AG20443 (cell line): ENCODE measurements around the gene RPE.
A peak's percentile ranks its signal among the peaks of the same experiment; 100 is the strongest.

Experiments used
- DNase-seq: peaks from one replicate; pipeline ENCODE4 v3.0.0; 2012; ENCODE audit warnings: low spot score, mixed read lengths

RPE gene

DNA sequence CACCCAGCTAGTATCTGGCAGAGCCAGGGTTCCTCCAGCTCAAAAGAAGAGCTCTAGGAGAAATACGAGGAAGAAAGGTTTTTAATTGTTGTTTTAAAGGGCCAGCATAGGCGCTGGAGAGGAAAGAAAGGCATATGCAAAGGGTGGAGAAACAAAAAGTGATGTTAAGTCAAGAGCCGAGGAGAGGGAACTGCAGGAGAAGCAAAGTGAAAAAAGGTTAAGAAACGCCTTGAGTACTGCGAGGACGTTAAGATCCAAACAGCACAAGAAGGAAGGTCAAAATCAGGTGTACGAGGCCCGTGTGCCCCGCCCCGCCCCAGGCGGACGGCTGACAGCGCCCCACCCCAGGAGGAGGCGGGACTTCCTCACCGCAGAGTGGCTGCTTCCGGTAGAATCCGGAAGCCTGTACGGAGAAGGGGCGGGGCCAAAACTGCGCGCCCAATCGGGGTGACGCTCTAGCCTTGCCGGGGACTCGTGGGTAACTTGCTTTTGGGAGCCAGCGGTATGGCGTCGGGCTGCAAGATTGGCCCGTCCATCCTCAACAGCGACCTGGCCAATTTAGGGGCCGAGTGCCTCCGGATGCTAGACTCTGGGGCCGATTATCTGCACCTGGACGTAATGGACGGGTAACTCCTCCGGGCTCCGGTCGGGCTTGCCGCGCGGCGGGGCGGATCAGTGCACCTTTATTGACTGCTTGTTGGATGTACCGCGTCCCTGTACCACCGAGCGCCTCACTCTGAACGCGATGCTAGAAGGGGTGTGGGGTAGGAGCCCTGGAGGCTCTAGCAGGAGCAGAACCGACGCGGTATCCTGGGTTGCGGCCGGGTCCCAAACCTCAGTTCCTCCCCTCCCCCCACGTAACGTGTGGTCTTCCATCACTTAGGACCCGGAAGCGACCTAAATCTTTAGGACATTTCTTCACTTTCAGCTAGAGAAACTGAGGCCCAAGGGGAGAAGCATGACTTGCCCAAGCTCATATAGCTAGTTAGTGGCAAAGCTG is at the start of gene RPE:
TSS of gene RPE (plus strand) at position 481 of the 1,000 bp plus-strand sequence. CDS start at position 505, 24 bp downstream.
- peak; percentile 97 for DNase-seq

DNA sequence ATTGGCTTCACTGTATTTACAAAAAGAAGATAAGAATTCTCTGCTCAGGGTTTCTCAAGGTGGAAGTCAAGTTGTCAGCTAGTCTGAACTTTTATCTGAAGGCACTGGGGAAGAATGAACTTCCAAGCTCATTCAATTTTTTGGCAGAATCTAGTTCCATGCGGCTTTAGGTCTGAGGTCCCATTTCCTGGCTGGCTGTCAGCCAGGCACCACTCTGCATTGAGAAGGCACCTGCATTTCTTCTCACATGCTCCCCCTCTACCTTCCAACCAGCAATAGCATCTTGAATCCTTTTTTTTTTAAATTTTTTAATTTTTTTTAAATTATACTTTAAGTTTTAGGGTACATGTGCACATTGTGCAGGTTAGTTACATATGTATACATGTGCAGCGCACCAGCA is 46.2 kb upstream of the RPE start:
- no peak for DNase-seq

DNA sequence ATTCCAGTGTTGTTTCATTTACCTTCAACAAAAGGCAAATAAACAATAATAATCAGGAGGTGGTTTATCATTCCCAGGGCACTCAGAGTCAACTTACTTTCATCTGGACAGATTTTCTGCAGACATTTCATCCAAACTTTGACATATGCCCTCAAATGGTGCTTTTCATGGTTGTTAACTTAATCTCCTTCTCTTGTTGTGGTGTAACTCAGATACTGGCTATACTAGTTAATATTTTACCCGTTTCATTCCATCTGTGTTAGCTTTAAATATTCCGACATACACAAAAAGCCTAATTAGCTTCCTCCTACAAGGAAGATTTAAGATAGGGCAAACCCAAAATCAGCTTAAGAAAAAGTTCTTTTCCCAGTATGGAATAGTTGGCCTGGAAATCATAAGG is 44.4 kb upstream of the RPE start:
- DNase-seq: no peak

DNA sequence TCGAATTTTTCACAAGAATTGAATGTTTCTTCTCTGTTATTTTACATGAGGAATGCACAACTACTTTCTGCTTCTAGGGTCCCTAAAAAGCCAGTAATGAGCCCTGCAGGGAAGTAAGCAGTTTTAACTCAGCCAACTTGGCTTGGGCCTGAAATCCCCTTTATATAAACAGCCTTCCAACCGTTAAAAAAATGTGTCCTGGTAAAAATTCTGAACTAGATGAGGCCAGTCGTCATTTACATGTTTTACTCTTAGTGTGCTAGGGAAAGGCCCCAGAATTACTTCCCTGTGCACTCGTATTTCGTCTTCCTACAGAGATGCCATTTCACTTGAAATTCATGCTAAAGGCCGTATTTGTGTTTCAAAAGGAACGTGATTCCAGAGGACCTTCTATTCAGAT is 42.4 kb upstream of the RPE start:
- no peak for DNase-seq

DNA sequence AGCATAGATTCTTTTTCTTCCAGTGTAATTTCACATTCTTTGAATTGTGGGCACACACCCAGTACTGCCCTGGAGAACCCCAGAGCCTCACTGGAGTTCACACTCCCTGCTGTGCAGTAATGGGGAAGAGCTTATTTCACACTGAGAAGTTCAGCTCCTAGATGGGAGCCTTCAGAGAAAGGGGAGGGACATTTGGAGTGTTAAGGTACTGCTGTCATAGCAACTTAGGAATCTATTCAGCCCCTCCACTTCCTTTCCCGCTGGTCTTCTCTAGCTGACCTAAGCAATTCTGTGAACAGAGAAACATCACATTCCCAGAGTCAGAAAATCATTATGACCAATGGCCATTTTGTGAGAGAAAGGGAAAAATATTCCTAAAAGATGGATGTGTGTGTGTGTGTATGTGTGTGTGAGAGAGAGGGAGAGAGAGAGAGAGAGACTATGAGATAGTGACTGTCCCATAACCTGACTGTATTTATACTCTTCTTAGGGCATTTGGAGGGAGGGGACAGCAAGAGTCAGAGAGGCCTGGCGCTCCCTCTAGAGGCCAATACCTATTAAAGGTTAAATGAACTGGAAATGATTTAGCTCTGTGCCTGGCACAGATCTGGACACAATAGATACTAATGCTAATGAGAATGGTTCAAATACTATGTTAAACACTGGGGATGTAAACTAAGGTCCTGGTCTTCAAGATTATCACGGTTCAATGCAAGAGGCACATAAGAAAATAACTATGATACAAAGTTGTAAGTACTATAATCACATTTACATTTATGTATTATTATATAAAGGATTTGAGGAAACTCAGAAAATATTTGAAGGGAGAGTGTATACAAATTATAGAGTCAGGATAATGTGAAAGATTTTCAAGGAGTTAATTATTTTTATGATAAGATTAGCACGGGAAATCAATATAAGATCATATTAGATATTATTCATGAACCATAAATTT is 41.5 kb upstream of the RPE start:
- DNase-seq: peak; percentile 52

GRCh38 chr2:209965723-209966122 is 36.7 kb upstream of the RPE start:
- no peak for DNase-seq

DNA sequence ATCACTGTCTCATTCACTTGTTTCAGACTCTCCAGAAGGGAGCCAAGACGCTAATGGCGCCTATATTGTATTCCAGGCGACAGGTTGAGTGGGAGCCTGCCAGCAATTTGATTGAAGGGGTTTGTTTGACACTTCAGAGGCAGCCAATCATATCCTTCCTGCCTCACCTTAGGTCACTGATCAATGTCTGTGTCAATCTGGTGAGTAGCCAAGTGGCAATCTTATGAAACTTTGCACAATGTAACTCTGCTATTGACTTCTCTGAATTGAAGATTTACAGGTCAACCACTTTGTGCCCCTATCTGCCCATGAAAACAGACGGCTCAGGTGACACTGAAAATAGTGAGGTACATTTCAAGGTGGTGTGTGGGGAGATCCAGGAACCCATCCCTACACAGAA is 32.7 kb upstream of the RPE start:
- no peak for DNase-seq

DNA sequence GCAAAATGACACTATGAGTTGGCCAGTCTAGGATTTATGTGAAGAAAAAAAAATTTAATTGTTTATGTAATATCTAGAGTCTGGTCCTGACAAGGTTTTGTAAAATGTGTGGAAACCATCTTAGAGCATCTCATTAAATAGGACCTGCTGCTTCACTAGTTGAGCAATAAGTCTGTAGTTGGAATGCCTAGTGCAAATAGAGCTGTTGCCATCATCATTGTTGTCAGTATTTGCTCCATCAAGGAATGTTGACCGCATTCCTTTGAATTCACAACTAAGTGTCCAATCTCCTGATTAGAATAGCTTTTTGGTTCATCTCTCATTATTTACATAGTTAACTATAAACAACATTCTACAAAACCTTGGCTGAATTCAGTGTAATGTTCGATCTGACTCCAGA is 32.2 kb upstream of the RPE start:
- no peak for DNase-seq

- no peak for DNase-seq
Measured at GRCh38 chr2:209970711-209971110, 31.7 kb upstream of the RPE start.

DNA sequence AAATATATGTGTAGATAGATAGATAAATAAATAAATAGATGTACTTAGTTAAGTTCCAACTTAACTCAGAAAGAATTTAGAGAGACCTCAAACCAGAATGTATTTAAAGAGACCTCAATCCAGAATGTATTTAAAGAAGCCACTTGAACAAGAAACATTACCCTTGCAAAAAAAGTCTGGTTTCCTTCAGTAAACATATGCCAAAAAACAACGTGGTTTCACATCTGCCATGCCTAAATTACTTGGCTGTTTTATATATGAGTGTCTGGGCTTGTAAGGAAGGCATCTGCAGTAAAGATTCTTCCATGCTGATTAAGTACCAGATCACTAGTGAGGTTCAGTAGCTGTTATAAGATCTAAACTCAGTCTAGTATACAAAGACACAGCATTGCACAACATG is 29.1 kb upstream of the RPE start:
- DNase-seq: no peak

GRCh38 chr2:209974576-209974975 is 27.9 kb upstream of the RPE start:
- DNase-seq: no peak

- no peak for DNase-seq
Measured at GRCh38 chr2:209976698-209977385, 25.6 kb upstream of the RPE start.

- peak; percentile 31 for DNase-seq
Measured at GRCh38 chr2:209977386-209978239, 24.8 kb upstream of the RPE start.

- no peak for DNase-seq
Measured at GRCh38 chr2:209984291-209984690, 18.1 kb upstream of the RPE start.

DNA sequence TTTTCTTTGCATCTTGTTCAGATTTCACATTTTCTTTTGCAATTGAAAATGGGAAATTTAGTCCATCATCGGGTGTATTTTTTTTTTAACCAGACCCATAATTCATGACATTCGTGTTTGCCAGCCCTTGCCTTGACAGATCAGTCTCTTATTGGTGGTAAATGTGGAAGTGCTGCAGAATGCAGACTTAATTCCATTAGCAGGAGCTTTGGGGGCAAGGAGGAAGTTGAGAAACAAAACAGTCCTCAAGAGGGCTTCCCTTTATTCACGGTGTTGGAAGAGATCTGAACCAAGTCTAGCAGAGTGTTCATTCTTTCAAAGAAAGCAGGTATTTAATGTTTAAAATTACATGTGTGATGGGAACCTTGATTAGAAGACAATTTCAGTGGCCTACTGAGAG is 16.6 kb upstream of the RPE start:
- DNase-seq: no peak

DNA sequence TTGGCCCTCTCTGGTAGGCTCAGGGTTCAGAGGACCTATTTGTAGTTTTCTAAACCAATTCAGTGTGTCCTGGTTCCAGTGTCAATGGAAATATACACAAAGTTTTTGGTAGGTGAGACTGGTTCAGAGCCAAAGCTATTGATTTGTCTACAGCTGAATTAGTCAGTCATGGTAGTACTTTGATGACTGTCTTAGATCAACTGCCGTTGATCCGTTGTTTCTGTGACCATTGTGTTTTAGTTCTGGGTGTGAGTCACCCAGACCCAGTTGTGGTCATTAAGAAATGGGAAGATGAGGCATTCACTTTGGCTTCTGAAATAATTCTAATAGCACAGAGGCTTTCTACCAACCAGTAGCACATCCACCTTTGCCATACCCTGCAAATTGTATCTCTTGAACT is 16.0 kb upstream of the RPE start:
- no peak for DNase-seq

DNA sequence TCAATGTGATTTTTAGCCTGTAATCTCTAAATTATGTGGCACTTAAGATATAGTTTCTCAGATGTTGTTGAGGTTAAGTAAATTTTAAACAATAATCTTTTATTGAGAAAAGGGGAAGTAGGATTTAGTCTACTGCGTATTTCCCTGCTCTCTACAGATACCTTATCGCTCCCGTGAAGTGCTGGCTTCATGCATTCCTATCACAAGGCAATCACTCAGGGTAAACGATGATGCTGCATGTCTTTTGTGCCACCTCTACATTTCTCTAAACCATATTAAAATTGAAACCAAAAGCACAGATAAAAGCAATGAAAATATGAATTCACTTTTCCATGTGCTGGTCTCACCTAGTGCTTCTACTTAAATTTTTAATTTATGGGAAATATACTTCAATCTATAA is 14.4 kb upstream of the RPE start:
- no peak for DNase-seq

- DNase-seq: no peak
Measured at GRCh38 chr2:209990838-209991237, 11.6 kb upstream of the RPE start.

GRCh38 chr2:209993968-209994367 is 8.5 kb upstream of the RPE start:
- no peak for DNase-seq

- no peak for DNase-seq
Measured at GRCh38 chr2:209998596-209998995, 3.8 kb upstream of the RPE start.
